GM19395 (cell line): ENCODE results near the gene FSTL5.
A peak's percentile ranks its signal among the peaks of the same experiment; 100 is the strongest.
"Not testable (repeated sequence)": the region's sequence is repeated elsewhere in the genome, so short reads cannot be mapped to it uniquely, and the experiment has no call there.

Source experiments
- ATAC-seq: cut with Tn5 transposase; IDR thresholded peaks from one replicate; pipeline ENCODE4 v1.9.1; 2021; ENCODE audit warnings: mild to moderate bottlenecking, moderate library complexity; ENCODE audit not compliant: unreplicated experiment

FSTL5 gene

GRCh38 chr4:162163892-162164759, at the start of gene FSTL5:
FSTL5 (minus strand) TSS chr4:162164000; CDS start chr4:162111396, 52,604 bp downstream.
- peak; percentile 86 for ATAC-seq

DNA sequence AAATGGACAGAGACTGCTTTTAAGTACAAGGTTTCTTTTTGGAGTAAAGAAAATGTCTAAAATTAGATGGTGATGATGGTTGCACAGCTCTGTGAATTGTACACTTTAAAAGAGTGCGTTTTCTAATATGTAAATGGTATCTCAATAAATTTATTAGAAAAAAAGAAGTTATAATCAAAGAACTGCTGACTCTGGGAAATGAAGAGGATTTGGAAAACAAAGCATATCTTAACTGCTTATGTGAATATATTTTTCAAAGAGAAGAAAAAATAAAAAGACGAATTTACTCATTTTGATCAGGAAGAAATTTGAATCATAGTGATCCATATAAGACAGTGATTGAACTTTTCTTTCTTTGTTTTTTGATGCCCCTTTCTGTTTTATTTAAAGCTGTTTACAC, 45.9 kb upstream of the FSTL5 start:
- ATAC-seq: no peak

- not testable (repeated sequence) for ATAC-seq
Observed at GRCh38 chr4:162203478-162203877, 39.7 kb upstream of the FSTL5 start.

DNA sequence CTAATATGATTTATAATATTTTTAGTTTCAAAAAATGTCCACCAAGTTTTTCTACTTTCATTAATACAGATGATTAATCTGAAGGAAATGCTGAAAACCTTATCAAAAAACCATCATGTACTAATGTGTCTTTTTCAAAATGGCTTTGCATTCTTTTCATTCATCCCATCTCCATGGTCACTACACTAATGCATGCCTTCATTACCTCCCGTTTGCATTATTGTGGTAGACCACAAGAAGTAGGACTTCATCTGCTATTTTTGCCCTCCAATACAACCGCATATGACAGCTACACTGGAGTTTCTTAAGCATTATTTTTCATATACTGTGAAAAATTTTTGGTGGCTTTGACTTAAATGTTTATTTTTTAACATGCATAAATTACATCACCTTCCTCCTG, 37.9 kb upstream of the FSTL5 start:
- no peak for ATAC-seq

DNA sequence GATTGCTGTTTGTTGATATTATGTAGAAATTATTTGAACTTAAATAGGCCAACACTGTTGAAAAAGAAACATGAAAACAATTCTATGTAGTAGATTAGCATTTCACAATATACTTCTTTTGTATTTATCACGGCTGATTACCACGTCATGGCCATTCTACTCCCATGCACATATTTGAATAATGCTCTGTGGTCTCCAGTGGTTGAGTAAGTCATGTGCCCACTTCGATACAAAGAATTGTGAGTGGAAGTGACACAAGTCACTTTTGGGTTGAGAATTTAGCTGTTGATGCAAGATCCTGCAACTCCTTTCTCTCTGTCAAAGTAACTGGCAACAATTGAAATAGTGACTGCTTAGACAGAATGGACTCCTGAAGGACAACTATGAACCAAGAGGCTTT, 6.7 kb upstream of the FSTL5 start:
- no peak for ATAC-seq

- ATAC-seq: no peak
Observed at GRCh38 chr4:162164906-162165510, 1.2 kb upstream of the FSTL5 start.

DNA sequence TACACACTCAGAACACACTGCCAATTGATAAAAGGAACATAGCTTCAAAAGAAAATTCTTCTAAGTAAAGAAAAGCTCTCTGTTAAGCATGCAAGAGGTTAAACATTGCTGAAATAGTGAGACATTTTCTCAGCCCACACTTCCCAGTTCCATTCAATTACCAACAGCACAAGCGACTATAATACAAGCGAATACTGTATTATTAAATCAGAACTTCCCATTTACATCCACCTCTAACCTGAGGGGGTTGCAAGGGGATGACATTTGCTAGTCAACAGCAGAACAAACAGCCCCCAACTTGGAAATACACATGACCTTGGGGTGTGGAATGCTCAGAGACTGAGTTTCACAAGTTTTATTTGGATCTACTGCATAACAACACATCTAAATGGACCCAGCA, 1.1 kb downstream of the FSTL5 start:
- ATAC-seq: no peak

DNA sequence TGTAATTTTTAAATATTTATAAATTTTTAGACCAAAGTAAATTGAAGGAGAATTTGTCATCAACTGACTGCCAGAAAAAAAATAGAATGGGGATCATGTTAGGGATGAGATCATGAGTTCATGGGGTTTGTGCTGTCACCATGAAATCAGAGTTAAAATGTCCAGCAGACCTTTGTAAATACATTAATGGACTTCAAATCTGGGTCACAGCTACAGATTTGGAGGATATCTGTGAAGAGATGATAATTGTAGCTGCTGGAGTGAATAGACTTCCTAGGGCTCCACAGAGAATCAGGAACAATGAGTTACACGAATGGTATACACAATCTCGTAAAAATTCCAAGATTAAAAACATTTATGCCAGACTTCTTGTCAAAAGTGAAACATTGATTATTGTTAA, 6.6 kb downstream of the FSTL5 start:
- no peak for ATAC-seq

DNA sequence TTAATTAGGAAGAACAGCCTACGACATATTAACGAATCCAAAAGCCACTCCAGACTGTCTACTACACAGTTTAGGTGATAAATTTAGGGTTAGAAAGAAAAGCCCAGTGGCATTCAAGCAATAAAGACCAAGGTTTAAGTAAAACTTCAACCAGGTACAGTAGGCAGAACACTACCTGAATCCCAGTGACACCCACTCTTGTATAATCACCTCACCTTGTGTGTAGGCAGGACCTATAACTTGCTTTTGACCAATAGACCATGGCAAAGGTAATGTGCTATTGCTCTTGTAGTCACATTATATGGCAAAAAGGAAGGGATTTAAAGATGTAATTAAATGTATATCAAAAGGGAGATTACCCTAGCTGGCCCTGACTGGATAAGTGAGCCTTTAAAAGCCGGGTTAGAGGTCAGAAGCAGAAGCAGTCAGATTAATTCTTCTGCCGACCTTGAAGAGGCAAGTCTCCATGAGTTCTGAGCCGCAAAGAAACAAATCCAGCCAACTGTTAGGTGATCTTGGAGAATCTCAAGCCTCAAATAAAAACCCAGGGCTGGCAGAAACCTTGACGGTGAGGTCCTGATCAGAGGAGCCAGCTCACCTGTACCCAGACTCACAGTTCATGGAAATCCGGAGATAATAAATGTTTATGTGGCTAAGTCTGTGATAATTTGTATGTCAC, 8.8 kb downstream of the FSTL5 start:
- no peak for ATAC-seq

DNA sequence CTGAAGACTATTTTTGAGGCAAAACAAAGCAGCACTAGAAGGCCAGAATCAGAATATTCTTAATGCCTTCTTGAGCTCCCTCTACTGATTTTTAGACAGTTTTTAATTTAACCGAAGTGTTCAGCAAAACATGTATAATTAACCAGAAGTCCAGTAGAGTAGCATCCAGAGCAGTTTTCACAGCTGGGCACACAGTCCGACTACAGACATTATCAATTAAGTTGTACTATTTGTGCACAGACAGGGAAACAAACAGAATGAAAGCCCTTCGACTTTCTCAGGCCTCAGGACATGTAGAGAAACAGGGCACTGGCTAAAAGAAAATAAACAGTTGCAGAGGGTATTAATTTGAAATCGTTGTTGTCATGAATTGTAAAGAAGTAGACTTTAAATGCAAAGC, 11.9 kb downstream of the FSTL5 start:
- ATAC-seq: no peak

GRCh38 chr4:162151386-162151785, 12.4 kb downstream of the FSTL5 start:
- ATAC-seq: no peak

GRCh38 chr4:162149644-162150043, 14.2 kb downstream of the FSTL5 start:
- no peak for ATAC-seq

DNA sequence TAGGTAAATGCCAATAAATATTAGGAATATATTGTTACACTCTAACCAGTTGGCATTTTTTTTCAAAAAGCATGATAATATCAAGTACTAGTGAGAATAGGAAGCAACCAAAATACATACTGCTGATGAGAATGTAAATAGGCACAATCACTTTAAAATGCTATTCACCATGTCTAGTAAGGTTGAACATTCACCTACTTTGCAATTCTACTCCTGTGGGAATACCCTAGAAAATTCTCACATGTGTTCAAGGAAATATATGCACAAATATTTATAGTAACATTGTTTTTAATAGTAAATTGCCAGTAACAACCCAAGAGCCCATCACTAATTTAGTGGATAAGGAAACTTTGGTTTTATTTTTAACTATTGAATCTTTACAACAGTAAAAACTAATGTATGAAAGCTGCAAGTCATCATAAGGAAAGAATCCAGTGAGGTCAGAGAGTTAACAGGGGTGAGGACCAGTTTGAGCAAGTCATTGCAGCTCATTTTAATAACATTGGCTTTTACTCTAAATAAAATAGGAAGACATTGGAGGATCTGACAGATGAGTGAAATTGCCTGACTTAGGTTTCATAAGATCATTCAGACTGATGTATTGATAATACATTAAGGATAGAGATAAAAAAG, 23.6 kb downstream of the FSTL5 start:
- no peak for ATAC-seq

DNA sequence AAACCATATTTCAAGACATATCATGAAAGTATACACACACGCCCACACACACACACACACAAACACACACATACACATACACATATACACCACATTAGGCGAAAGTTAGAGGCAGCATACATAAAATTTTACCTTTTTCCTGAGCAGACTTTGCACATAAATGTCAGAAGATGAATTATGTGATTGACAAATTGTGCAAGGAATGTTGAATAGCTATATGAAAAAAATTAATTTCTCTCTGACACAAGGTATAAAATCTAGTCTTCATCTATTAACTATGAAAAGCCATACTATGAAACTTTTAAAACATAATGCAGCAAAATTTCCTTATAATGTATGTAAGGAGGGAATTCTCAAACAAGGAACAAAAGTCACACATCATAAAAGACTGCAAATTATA, 24.4 kb downstream of the FSTL5 start:
- no peak for ATAC-seq

GRCh38 chr4:162131256-162131655, 32.5 kb downstream of the FSTL5 start:
- ATAC-seq: no peak

- ATAC-seq: no peak
Observed at GRCh38 chr4:162126729-162127128, 37.1 kb downstream of the FSTL5 start.

DNA sequence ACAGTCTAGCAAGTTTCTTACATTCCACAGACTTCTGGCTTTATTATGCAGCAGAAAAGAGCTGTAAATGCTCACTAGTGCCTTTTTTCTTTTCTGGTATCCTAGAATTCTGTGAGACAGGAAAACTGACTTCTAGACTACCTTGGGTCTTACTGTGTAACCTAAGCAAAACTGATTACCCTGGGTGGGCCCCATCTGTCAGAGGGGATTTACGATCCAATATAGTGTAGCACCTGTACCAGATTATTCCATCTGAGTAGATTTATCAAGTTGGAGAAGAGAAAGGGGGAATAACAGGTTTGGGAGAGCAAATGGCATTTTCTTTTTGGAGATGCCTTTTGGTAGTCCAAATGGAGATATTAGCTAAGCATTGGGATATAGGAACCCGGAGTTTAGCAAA, 46.7 kb downstream of the FSTL5 start:
- no peak for ATAC-seq

- no peak for ATAC-seq
Observed at GRCh38 chr4:162116095-162116779, 47.6 kb downstream of the FSTL5 start.

DNA sequence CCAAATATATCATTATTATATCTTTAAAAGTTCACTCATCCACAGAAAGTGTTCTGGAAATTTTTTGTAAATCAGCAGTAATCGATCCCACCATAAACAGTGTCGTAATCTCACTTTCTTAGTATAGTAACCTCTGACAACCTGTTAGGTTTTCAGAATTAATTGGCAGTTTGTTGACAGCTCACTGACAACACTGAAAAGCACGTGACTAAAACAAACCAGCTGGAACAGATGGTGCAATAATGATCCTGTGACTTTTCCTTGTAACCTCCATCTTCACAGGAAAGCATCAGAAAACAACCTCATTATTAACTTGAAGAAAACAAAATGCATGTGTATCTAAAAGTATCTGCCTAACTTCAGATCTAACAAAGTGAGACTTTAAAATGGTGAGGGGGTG, 48.5 kb downstream of the FSTL5 start:
- no peak for ATAC-seq

DNA sequence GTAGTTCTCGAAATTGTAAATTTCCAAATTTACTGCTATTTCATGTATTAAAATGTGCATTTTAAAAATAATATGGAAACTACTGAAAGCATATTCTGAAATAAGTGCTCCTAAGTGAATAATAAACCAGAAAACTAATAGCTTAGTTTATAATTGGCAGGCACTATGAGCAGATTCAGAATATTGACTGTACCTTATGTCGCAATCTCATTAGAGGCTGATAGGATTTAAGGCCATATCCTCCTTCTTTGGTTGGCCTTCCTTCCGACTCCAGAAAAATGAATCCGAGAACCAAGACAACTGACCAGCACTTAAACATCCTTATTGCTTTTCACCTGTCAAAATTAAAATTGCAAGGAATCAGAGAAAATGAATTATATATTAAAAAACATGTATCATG, 52.7 kb downstream of the FSTL5 start:
- no peak for ATAC-seq
